Measurements from ENCODE around the gene IKZF2. TPM values are rescaled to one million over a fixed set of nuclear protein-coding genes. Genes with fewer than 3 reads are reported as not detected.

The IKZF2 gene
- total and polyA plus RNA-seq, 4 donors, result 0.63 to 17.1 (median 5.7) TPM

GRCh38 chr2:212953170-212953920 lies 198.1 kb downstream of the IKZF2 start:
- intact Hi-C loops (cut with DNase I), result no loop called here
- Histone ChIP-seq H3K4me3 (ENCODE audit: low read length in 2 of 2) (no peak overlapping the region), H3K27ac (ENCODE audit: low read depth in 1 of 2, low read length in 2 of 2) (no peak overlapping the region), H3K9me3 (ENCODE audit: control insufficient read depth, low read length) (no peaks in the 10 kb centered on the region), H3K27me3 (ENCODE audit: control insufficient read depth in 1 of 2, insufficient read depth in 2 of 2, low read length in 1 of 2) (no peaks in the 10 kb centered on the region), H3K4me1 (ENCODE audit: control insufficient read depth in 1 of 2, insufficient read depth in 2 of 2, low read length in 2 of 2) (peaks cover 0 to 1% of the 10 kb centered on the region in 2 donors), H3K36me3 (ENCODE audit: control insufficient read depth in 1 of 2, insufficient read depth in 2 of 2, low read length in 1 of 2) (no peaks in the 10 kb centered on the region)
- WGBS, 2 donors, result 77 to 93% methylated on average over 3 of the region's 3 CpGs
- DNase-seq (no peak), ATAC-seq (ENCODE audit: low FRiP score) (no peak)

GRCh38 chr2:212949786-212950185 lies 201.6 kb downstream of the IKZF2 start:
- no peak for ATAC-seq (ENCODE audit: low FRiP score)
- Histone ChIP-seq H3K9me3 (ENCODE audit: control insufficient read depth, low read length) (no peaks in the 10 kb centered on the region), H3K27ac (ENCODE audit: low read depth in 1 of 2, low read length in 2 of 2) (no peak overlapping the region), H3K4me3 (ENCODE audit: low read length in 2 of 2) (no peak overlapping the region), H3K36me3 (ENCODE audit: control insufficient read depth in 1 of 2, insufficient read depth in 2 of 2, low read length in 1 of 2) (no peaks in the 10 kb centered on the region), H3K4me1 (ENCODE audit: control insufficient read depth in 1 of 2, insufficient read depth in 2 of 2, low read length in 2 of 2) (no peaks in the 10 kb centered on the region), H3K27me3 (ENCODE audit: control insufficient read depth in 1 of 2, insufficient read depth in 2 of 2, low read length in 1 of 2) (no peaks in the 10 kb centered on the region)
- 67 to 72% methylated on average over 1 of the region's 1 CpG for WGBS, 2 donors
- intact Hi-C loops (cut with DNase I), result no loop called here
- DNase-seq, result no peak

Other genes starting within 250 kb of the IKZF2 start
- gene SPAG16, start 132.9 kb upstream of the IKZF2 start, total RNA-seq, result 10 to 100 TPM; 23.7 to 24.5 TPM
- 10 to 100 TPM; 24.3 to 36.1 TPM for gene SPAG16, start 132.9 kb upstream of the IKZF2 start, polyA plus RNA-seq